HG03135 (cell line): ENCODE data around the gene LGMN.
"Not testable (repeated sequence)": the region's sequence is repeated elsewhere in the genome, so short reads cannot be mapped to it uniquely, and the experiment has no call there.

Experiments
- ATAC-seq: cut with Tn5 transposase; IDR thresholded peaks from one replicate; pipeline ENCODE4 v1.9.1; 2021; ENCODE audit warnings: mild to moderate bottlenecking, moderate library complexity; ENCODE audit not compliant: unreplicated experiment

LGMN gene

GRCh38 chr14:92698393-92698792 lies 50.0 kb downstream of the LGMN start:
- no peak for ATAC-seq

DNA sequence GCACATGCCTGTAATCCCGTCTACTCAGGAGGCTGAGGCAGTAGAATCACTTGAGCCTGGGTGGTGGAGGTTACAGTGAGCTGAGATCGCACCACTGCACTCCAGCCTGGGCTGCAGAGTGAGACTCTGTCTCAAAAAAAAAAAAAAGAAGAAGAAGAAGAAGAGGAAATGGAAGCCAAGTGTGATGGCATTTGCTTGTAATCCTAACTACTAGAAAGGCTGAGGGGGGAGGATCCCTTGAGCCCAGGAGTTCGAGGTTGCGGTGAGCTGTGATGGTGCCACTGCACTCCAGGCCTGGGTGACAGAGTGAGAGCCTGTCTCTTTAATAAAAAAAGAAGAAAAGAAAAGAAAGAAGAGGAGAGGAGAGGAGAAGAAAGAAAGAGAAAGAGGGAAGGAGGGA lies 52.1 kb downstream of the LGMN start:
- ATAC-seq = no peak

DNA sequence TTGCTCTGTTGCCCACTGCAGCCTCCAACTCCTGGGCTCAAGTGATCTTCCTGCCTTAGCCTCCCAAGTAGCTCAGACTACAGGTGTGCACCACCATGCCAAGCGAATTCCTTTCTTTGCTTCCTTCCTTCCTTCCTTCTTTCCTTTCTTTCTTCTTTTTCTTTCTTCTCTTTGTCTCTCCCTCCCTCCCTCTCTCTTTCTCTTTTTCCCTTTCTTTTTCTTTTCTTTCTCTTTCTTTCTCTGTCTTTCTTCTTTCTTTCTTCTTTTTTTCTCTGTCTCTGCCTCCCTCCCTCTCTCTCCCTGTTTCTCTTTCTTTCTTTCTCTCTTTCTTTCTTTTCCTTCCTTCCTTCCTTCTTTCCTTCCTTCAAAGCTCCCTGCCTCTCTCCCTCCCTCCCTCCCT lies 52.9 kb downstream of the LGMN start:
- no peak for ATAC-seq

- ATAC-seq = no peak
Measured at GRCh38 chr14:92694807-92695206, 53.6 kb downstream of the LGMN start.

GRCh38 chr14:92693998-92694795 lies 54.2 kb downstream of the LGMN start:
- no peak for ATAC-seq

DNA sequence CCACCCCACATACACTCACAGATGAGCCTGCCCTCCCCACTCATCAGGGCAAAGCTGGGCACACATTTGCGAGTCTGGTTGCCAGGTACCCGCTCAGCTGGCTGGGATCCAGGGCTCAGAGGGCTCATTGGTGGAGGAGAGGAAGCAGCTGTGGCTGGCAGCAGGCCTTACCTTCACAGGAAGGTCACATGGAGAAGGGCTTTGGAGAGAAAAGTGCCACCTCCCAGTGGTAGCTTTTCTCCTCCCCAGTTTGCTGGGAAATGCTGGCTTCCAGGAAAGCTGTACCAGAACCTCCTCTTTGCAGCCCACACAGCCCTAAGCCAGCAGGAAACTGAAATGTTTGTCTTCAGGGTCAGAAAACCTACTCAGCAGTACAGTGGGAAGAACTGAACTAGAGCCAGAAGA lies 55.6 kb downstream of the LGMN start:
- no peak for ATAC-seq

- no peak for ATAC-seq
Measured at GRCh38 chr14:92690171-92691011, 58.0 kb downstream of the LGMN start.

DNA sequence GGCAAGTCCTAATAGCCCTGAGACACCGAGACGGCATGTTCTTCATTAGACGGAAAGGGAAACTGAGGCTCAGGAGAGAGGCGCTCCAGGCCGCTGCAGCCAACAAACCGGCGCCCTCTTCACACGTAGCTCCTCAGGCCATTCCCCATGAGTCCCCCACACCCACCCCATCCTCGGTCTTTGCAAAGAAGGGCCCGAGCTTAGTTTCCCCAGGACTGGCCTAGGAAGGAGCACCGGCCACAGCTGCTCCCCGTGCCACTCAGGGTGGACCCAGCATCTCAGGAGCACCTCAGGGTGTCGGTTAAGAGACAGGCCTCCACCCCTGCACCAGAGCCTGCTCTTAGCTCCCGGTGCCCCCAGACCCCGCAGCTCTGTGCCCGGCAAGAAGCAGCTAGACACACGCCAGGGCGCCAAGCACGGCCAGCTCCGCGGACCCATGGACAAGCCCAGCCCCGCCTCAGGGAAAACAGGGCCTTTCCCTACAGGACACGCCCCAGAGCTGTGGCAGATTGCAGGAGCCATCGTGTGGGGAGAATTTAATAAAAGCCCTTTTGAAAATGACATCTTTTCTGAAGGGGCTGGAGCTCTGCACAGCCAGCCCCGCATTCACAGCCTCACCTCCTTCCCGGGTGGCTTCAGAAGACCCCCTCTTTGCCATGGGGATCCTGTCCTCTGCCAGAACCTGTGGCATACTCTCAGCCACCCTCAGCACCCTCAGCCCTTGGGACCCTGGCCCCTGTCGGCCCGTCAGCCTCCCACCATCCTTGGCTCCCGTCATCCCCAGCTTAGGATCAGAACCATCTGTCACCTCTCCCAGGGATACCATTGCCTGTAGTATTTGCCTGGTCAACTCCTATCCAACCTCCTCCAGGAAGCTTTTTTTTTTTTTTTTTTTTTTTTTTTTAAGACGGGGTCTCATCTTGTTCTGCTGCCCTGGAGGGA lies 59.7 kb downstream of the LGMN start:
- no peak for ATAC-seq

DNA sequence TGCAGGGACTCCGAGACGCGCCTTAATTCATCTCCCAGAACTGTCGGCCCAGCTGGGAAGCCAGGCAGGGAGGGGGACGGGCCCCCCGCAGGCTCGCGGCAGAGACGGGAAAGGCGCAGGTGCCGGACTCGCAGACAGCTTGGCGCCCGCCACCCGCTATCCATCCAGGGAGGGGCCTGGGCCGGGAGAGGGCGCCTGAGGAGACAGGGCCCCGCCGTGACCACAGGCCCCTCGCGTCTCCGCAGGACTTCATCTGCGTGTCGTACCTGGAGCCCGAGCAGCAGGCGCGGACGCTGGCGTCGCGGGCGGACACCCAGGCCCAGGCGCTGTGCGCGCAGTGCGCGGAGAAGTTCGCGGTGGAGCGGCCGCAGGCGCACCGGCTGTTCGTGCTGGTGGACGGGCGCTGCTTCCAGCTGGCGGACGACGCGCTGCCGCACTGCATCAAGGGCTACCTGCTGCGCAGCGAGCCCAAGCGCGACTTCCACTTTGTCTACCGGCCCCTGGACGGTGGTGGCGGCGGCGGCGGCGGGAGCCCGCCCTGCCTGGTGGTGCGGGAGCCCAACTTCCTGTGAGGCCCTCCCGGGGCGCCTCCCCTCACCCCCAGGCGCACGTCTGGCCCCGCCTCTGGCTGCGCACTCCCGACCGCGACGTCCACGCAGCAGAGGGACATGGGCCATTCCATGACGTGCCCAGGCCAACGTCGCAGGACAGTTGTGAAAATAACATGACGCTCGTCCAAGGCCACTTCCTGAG lies 60.6 kb downstream of the LGMN start:
- no peak for ATAC-seq

GRCh38 chr14:92686900-92687427 lies 61.5 kb downstream of the LGMN start:
- ATAC-seq = no peak

GRCh38 chr14:92686411-92686899 lies 62.0 kb downstream of the LGMN start:
- no peak for ATAC-seq

- ATAC-seq = no peak
Measured at GRCh38 chr14:92685784-92686355, 62.6 kb downstream of the LGMN start.

- ATAC-seq = no peak
Measured at GRCh38 chr14:92684801-92685560, 63.4 kb downstream of the LGMN start.

- no peak for ATAC-seq
Measured at GRCh38 chr14:92683041-92683440, 65.4 kb downstream of the LGMN start.

- no peak for ATAC-seq
Measured at GRCh38 chr14:92680781-92681650, 67.4 kb downstream of the LGMN start.

DNA sequence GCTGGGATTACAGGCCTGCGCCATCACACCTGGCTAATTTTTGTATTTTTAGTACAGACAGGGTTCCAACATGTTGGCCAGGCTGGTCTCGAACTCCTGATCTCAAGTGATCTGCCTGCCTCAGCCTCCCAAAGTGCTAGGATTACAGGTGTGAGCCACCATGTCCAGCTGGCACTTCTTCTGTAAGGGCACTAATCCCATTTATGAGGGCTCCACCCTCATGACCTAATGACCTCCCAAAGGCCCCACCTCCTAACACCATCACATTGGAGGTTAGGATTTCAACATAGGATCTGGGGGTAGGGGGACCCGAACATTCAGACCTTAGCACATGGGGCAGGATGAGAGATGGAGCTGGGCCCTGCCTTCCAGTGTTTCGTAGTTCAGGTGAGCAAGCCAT lies 68.1 kb downstream of the LGMN start:
- ATAC-seq = not testable (repeated sequence)

DNA sequence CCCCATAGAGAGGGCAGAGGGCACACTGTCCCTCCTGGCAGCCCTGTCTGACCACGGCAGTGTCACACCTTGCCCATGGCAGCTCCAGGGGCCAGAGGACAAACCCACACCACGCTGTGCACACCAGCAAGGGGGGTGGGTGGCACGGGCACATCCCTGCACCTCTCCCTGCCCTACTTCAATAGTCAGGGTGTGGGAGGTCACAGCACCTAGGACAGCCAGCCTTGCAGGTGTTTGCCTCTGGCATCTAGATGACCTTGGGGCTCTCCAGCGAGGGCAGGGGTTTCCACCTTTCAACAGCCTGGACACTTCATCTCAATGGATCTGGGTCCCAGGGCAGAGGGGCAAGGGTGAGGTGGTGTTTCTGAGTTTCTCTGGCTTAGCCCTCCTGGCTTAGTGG lies 69.2 kb downstream of the LGMN start:
- ATAC-seq = no peak

- no peak for ATAC-seq
Measured at GRCh38 chr14:92678766-92679165, 69.7 kb downstream of the LGMN start.
